ENCODE data around the gene F7.

The F7 gene

DNA sequence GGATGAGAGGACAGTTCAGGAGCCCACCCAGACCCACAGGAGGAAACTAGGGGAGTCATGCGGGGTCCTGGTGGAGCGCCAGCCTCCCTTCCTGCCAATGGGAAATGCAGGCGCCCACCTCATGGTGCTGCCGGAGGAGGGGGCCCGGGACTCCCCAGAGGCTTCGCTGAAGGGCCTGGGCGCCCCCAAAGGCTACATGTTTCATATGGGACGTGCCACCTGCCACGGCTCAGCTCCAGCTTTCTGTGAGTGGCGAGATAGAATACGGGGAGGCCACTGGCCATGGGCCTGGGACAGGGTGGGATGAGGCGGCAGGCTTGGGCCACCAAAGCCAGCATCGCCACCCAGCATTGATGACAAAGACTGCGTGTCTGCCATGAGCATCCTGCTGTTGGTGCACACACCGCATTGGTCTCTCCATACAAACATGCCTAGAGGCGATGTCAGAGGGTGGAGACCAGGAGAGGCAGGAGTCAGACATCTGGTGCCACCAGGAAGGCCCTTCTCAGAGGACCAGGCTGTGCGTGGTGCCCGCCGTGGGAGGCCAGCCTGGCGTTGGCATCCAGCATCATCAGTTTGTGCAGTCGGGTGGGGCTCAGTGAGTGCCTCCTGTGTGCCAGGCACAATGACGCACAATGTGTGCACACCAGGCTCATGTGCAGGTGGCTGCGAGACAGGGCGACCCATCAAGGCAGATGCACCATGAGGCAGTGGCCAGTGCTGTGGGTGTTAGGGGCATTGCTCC lies 15.8 kb downstream of the F7 start:
- H3K4me3 ChIP-seq = no peak overlapping the region
- TF ChIP-seq, protein P1, sequence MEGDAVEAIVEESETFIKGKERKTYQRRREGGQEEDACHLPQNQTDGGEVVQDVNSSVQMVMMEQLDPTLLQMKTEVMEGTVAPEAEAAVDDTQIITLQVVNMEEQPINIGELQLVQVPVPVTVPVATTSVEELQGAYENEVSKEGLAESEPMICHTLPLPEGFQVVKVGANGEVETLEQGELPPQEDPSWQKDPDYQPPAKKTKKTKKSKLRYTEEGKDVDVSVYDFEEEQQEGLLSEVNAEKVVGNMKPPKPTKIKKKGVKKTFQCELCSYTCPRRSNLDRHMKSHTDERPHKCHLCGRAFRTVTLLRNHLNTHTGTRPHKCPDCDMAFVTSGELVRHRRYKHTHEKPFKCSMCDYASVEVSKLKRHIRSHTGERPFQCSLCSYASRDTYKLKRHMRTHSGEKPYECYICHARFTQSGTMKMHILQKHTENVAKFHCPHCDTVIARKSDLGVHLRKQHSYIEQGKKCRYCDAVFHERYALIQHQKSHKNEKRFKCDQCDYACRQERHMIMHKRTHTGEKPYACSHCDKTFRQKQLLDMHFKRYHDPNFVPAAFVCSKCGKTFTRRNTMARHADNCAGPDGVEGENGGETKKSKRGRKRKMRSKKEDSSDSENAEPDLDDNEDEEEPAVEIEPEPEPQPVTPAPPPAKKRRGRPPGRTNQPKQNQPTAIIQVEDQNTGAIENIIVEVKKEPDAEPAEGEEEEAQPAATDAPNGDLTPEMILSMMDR (IDR thresholded peaks at IDR 0.05) = no peak
- DNase-seq (ENCODE audit: low spot score) = no peak
- H3K27ac ChIP-seq = no peak overlapping the region

DNA sequence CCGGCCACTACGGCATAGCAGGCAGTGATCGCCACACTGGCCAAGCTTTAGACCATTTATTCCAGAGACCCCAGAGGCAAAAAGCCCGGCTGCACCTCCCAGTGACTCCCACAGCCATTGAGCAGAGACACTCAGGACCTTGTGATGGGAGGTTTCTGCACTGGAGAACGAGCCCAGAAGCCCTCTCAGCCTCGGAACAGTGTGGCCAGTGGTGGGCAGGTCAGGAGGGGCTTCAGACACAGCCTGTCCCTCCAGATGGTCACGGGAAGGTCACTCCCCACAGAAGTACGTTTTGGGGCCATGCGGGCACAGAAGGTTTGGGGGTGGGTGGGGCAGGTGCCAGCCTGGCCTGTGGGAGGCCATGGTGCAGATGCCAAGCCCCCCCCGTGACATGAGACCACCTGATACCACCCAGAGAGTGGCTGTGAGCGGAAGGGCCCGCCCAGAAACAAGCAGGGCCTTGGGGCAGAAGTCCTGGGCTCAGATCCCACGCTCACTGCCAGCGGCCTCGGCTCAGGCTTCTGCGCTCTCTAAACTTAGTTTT lies 16.4 kb downstream of the F7 start:
- peak overlapping the region; percentile 41 to 77 for H3K27ac ChIP-seq
- peak; percentile 71 for DNase-seq (ENCODE audit: low spot score)

DNA sequence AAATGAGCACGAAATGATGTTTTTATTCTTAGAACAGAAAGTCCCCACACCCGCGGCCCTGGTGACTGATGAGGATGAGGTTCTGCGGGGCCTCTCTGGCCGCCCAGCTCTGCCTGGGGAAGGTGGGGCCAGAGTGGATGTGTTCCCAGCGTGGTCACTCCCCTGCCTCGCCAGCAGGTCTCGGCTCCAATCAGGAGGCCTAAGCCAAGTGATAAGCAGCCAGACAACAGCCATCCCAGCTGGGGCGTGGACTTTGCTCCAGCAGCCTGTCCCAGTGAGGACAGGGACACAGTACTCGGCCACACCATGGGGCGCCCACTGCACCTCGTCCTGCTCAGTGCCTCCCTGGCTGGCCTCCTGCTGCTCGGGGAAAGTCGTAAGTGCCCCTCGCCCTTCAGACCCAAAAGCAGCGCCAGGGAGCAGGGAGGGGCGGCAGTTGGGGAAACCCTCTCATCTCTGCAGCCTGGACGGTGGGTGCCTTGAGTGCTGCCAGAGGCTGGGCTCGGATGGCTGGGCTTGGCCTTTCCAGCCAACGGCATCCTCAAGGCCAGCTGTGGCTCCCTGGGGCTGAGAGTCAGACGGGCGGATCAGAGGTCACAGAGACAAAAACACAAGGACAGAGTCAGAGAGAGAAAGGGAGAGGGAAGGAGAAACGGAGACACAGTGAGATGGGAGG lies 17.1 kb downstream of the F7 start, which contains the start of gene F10:
Gene F10, plus strand, starts transcription at position 250 of the 676 bp plus-strand sequence. Its CDS starts 57 bp downstream, at position 307.
- DNase-seq (ENCODE audit: low spot score) = peak; percentile 79
- Histone ChIP-seq H3K4me3 (peak within 1 kb of the TSS; percentile 65), H3K27ac (peak within 1 kb of the TSS; percentile 41 to 77)
- TF ChIP-seq, protein P1 (IDR thresholded peaks at IDR 0.05) = no peak

More for the DNA sequence above, 16.4 kb downstream of the F7 start:
- H3K4me3 ChIP-seq = peak overlapping the region; percentile 65
- TF ChIP-seq, protein P1 (IDR thresholded peaks at IDR 0.05) = no peak

DNA sequence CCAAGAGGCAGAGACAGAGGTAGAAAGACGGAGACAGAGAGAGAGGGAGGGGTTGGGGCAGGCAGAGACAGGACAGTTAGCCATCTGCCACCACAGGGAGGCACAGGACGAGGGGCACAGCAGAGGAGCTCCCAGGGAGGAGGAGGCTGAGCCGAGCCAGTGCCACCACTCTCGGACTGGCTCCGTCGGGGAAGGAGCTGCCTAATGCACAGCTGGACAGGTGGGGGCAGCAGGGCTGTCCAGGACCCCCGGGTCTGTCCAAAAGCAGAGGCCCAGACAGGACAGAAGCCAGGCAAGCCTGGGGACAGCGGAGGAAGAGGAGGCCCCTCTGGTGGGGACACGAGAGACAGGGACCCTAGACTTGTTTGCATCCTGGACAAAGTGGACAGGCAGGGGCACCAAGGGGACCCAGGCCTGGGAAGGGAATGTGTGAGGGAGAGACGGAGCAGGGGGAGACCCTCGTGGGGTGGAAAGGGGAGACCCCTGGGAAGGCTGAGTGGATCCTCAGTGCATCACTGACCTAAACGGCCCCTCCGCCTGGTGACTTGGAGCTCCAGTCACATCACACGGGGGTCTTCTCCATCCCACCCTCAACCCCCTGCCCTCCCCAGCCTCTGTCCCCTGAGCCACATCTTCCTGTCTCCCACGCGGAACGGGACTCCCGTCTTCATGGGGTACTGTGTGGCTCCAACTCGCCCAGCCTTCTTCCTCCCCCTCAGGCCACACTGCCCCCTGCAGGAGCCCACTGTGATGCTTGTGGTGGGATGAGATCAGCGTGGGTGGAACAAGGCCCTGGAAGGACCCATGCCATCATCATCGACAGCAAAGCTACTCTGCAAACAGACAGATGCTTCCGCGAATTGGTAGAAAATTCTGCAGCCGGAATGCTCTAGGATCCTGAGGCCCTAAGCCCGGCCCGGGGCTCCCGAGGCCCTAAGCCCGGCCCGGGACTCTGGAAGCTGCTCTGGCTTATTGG lies 17.9 kb downstream of the F7 start:
- H3K27ac ChIP-seq = peak overlapping the region; percentile 41 to 77

DNA sequence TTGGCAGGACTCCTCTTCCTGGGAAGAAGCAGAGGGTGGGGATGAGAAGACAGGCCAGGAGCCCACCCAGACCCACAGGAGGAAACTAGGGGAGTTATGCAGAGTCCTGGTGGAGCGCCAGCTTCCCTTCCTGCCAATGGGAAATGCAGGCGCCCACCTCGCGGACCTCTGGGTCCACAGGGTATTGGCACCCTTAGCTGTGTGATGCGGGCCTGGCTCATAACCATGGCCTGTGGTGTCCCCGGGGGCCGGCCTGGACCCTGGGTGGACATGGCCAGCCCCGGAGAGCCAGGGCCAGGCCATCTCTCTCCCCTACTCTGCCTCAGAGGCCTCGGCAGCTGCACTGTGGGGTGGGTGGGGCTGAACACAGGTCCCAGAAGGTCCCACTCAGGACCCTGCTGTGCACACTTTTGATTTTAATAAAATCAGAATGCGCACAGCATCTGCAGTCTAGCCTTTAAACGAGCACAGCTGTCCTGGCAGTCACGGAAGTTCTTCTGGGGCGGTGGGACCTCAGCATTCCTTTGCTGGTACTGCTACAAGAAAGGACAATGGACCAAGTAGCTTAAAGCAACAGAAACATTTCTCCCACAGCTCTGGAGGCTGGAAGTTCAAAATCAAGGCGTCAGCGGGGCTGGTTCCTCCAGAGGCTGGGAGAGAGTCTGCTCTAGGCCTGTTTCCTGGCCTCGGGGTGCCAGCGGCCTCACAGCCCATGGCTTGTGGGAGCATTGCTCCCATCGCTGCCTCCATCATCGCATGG lies 18.8 kb downstream of the F7 start:
- no peak overlapping the region for H3K27ac ChIP-seq
- TF ChIP-seq, protein P1 (IDR thresholded peaks at IDR 0.05) = no peak
- DNase-seq (ENCODE audit: low spot score) = peak; percentile 70
- no peak overlapping the region for H3K4me3 ChIP-seq

More for the DNA sequence above, 17.9 kb downstream of the F7 start:
- peak overlapping the region; percentile 65 for H3K4me3 ChIP-seq
- TF ChIP-seq, protein P1 (IDR thresholded peaks at IDR 0.05) = no peak
- peak; percentile 58 for DNase-seq (ENCODE audit: low spot score)

Measured in coronary artery (tissue), 2 donors.